ENCODE measurements around the gene PPP1R10.
A peak's percentile ranks its signal among the peaks of the same experiment; 100 is the strongest.
"Not testable (repeated sequence)": the region's sequence is repeated elsewhere in the genome, so short reads cannot be mapped to it uniquely, and the experiment has no call there.

Gene PPP1R10

DNA sequence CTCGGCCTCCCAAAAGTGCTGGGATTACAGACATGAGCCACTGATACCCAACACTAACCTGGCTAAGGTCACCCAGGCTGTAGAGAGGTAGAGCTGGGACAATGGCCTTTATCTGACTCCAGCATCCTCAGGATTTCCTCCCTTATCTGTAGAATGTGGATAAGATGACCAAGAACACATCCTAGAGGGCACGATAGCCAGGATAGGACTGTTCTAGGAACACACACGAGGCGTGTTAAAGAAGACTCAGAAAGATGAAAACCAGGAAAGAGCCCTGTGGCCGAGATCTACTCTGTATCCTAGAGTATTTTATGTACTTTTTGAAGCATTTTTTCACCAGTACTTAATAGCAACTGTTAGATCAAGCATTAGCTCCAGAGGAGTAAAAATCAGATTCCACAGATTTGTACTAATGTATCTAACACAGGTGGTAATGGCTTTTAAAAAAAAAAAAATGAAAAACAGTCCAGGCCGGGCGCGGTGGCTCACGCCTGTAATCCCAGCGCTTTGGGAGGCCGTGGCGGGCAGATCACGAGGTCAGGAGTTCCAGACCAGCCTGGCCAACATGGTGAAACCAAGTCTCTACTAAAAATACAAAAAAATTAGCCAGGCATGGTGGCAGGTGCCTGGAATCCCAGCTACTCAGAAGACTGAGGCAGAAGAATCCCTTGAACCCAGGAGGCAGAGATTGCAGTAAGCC lies 17.3 kb downstream of the PPP1R10 start:
- Mint-ChIP-seq H3K4me1 (peaks cover 20% of the 10 kb centered on the region), H3K36me3 (peaks cover 49% of the 10 kb centered on the region), H3K27ac (no peak overlapping the region), H3K27me3 (no peaks in the 10 kb centered on the region), H3K9me3 (no peaks in the 10 kb centered on the region), H3K4me3 (no peak overlapping the region)
- no peak for DNase-seq
- CTCF ChIA-PET, result interaction anchor here (1.2 to 5.2 kb wide), 6 partner anchors 9 to 131 kb away, joined by 3 to 44 read pairs (median 5); no protein-coding TSS in a partner anchor

- no peak for DNase-seq
- no peak overlapping the region for H3K4me3 Mint-ChIP-seq
- no peaks in the 10 kb centered on the region for H3K9me3 Mint-ChIP-seq
- H3K4me1 Mint-ChIP-seq, result peaks cover 18% of the 10 kb centered on the region
- no peaks in the 10 kb centered on the region for H3K27me3 Mint-ChIP-seq
- H3K27ac Mint-ChIP-seq, result no peak overlapping the region
- H3K36me3 Mint-ChIP-seq, result peaks cover 45% of the 10 kb centered on the region
- CTCF ChIA-PET, result interaction anchor here (1.3 to 5.2 kb wide), 8 partner anchors 13 to 132 kb away, joined by 3 to 44 read pairs (median 24); no protein-coding TSS in a partner anchor
Observed at GRCh38 chr6:30598912-30599624, 18.0 kb downstream of the PPP1R10 start.

GRCh38 chr6:30597315-30598144 lies 19.5 kb downstream of the PPP1R10 start:
- not testable (repeated sequence) for H3K4me1 Mint-ChIP-seq, H3K4me3 Mint-ChIP-seq, H3K9me3 Mint-ChIP-seq, H3K27me3 Mint-ChIP-seq
- DNase-seq, result peak; percentile 89
- peaks cover 33% of the 10 kb centered on the region for H3K36me3 Mint-ChIP-seq
- H3K27ac Mint-ChIP-seq, result peak overlapping the region; percentile 67
- CTCF ChIA-PET, result interaction anchor here (0.8 to 5.2 kb wide), 30 partner anchors 10 to 147 kb away, joined by 3 to 44 read pairs (median 4); partner anchors contain the start of genes ABCF1, DHX16 and PRR3

DNA sequence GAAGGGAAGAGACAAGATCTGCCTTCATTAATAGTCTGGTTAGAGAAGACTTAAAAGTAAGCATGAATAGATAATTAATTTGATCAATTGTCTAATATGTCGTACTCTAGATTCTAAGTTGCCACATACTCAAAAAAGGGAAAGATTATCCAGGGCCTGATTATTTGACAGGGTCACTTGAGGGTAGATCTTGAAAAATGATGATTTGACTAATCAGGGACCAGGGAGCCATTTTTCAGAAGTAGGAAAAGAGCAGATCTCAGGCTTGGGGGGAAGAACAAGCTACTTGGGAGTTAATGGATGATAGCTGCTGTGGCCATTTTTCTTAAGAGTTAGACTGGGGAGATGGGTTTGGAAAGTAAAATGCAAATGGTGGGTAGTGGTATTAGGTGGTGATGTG lies 24.8 kb downstream of the PPP1R10 start:
- CTCF ChIA-PET, result interaction anchor here (0.9 to 1.2 kb wide), 3 partner anchors 18 to 109 kb away, joined by 3 to 4 read pairs (median 3); no protein-coding TSS in a partner anchor
- no peak for DNase-seq
- H3K27me3 Mint-ChIP-seq, result no peaks in the 10 kb centered on the region
- H3K4me1 Mint-ChIP-seq, result peaks cover 3% of the 10 kb centered on the region
- H3K36me3 Mint-ChIP-seq, result peaks cover 45% of the 10 kb centered on the region
- H3K9me3 Mint-ChIP-seq, result no peaks in the 10 kb centered on the region
- H3K4me3 Mint-ChIP-seq, result no peak overlapping the region
- H3K27ac Mint-ChIP-seq, result no peak overlapping the region

DNA sequence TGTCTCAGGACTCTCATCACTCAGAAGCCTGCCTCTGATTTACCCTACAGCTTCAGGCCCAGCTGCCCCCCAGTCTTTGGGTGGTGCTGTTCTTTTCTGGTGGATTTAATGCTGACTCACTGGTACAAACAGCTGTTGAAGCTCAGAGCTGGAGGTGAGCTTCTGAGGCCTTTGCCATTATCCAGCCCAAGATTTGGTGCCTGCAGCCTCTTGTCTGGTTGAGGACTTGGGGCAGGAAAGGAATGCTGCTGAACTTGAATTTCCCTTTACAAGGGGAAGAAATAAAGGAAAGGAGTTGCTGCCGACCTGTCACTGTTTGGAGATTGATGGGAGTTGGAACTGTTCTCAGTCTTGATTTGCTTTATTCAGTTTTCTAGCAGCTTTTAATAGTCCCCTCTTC lies 26.0 kb downstream of the PPP1R10 start:
- no peaks in the 10 kb centered on the region for H3K9me3 Mint-ChIP-seq
- no peaks in the 10 kb centered on the region for H3K27me3 Mint-ChIP-seq
- H3K4me3 Mint-ChIP-seq, result no peak overlapping the region
- peaks cover 50% of the 10 kb centered on the region for H3K36me3 Mint-ChIP-seq
- H3K27ac Mint-ChIP-seq, result no peak overlapping the region
- CTCF ChIA-PET, result interaction anchor here (0.7 to 1.9 kb wide), 4 partner anchors 35 to 109 kb away, joined by 3 to 7 read pairs (median 5); no protein-coding TSS in a partner anchor
- peaks cover 2% of the 10 kb centered on the region for H3K4me1 Mint-ChIP-seq
- DNase-seq, result no peak

- Mint-ChIP-seq H3K36me3 (peaks cover 52% of the 10 kb centered on the region), H3K9me3 (no peaks in the 10 kb centered on the region), H3K27ac (no peak overlapping the region), H3K4me3 (no peak overlapping the region), H3K27me3 (no peaks in the 10 kb centered on the region), H3K4me1 (peaks cover 1% of the 10 kb centered on the region)
- CTCF ChIA-PET, result interaction anchor here (0.7 to 1.9 kb wide), 5 partner anchors 10 to 108 kb away, joined by 3 to 7 read pairs (median 5); no protein-coding TSS in a partner anchor
- DNase-seq, result no peak
Observed at GRCh38 chr6:30590509-30590908, 26.5 kb downstream of the PPP1R10 start.

DNA sequence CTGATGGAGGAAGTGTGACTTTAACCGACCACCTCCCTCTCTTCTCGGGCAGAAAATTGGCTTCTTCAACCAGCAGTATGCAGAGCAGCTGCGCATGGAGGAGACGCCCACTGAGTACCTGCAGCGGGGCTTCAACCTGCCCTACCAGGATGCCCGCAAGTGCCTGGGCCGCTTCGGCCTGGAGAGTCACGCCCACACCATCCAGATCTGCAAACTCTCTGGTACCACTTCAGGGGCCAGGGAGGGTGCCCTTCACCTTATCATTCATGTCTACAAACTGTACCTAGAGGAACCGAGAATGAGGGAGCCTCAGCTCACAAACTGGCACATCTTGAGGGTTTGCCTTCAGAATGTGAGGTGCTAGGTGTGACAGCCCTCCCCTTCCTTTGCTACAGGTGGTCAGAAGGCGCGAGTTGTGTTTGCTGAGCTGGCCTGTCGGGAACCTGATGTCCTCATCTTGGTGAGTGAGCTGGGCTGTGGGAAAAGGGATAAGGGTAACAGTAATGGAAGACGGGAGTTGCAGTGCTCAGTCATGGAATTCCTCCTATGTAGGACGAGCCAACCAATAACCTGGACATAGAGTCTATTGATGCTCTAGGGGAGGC lies 27.2 kb downstream of the PPP1R10 start:
- Mint-ChIP-seq H3K36me3 (peaks cover 54% of the 10 kb centered on the region), H3K4me3 (no peak overlapping the region), H3K27ac (no peak overlapping the region), H3K4me1 (no peaks in the 10 kb centered on the region), H3K9me3 (no peaks in the 10 kb centered on the region), H3K27me3 (no peaks in the 10 kb centered on the region)
- CTCF ChIA-PET, result interaction anchor here (0.7 to 1.9 kb wide), 5 partner anchors 10 to 108 kb away, joined by 3 to 7 read pairs (median 5); no protein-coding TSS in a partner anchor
- no peak for DNase-seq

GRCh38 chr6:30583921-30584320 lies 33.1 kb downstream of the PPP1R10 start:
- no peaks in the 10 kb centered on the region for H3K4me1 Mint-ChIP-seq
- H3K27me3 Mint-ChIP-seq, result no peaks in the 10 kb centered on the region
- no peak for DNase-seq
- CTCF ChIA-PET, result interaction anchor here (1.2 to 7.0 kb wide), 4 partner anchors 13 to 99 kb away, joined by 4 to 34 read pairs (median 5); no protein-coding TSS in a partner anchor
- H3K36me3 Mint-ChIP-seq, result peaks cover 69% of the 10 kb centered on the region
- H3K9me3 Mint-ChIP-seq, result no peaks in the 10 kb centered on the region
- H3K4me3 Mint-ChIP-seq, result no peak overlapping the region
- no peak overlapping the region for H3K27ac Mint-ChIP-seq

- Mint-ChIP-seq H3K27me3 (no peaks in the 10 kb centered on the region), H3K9me3 (no peaks in the 10 kb centered on the region), H3K27ac (no peak overlapping the region), H3K4me1 (peaks cover 25% of the 10 kb centered on the region), H3K36me3 (peaks cover 64% of the 10 kb centered on the region), H3K4me3 (no peak overlapping the region)
- DNase-seq, result no peak
- CTCF ChIA-PET, result interaction anchor here (1.0 kb wide), 3 partner anchors 33 to 144 kb away, joined by 3 to 4 read pairs (median 3); no protein-coding TSS in a partner anchor
Observed at GRCh38 chr6:30578051-30578450, 39.0 kb downstream of the PPP1R10 start.

- H3K4me3 Mint-ChIP-seq, result peak overlapping the region; percentile 16
- H3K27me3 Mint-ChIP-seq, result peaks cover 13% of the 10 kb centered on the region
- peaks cover 34% of the 10 kb centered on the region for H3K36me3 Mint-ChIP-seq
- no peaks in the 10 kb centered on the region for H3K9me3 Mint-ChIP-seq
- CTCF ChIA-PET, result interaction anchor here (1.0 to 1.4 kb wide), 2 partner anchors 32 to 90 kb away, joined by 3 to 7 read pairs; no protein-coding TSS in a partner anchor
- DNase-seq, result no peak
- peaks cover 63% of the 10 kb centered on the region for H3K4me1 Mint-ChIP-seq
- H3K27ac Mint-ChIP-seq, result peak overlapping the region; percentile 2
Observed at GRCh38 chr6:30573113-30573512, 43.9 kb downstream of the PPP1R10 start.

DNA sequence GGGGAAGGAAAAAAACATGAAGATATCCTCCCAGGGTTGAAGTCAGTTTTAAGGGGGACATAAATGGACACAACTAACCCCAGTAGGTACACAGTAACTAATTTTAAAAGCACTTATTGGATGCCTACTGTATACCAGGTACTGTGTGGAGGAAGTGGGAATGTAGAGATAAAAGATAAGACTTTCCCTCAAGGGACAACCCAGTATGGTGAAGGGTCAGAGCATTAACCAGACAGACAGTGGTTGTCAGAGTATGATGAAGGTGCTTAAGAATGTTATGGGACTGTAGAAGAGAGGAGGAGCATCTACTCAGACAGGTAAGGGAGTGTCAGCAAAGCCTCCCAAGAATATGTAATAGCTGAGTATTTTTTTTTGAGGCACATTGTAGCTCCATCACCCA lies 44.9 kb downstream of the PPP1R10 start:
- peak overlapping the region; percentile 95 for H3K4me3 Mint-ChIP-seq
- no peak for DNase-seq
- CTCF ChIA-PET, result no interaction called here

GRCh38 chr6:30571762-30572082 lies 45.3 kb downstream of the PPP1R10 start:
- peak overlapping the region; percentile 95 for H3K4me3 Mint-ChIP-seq
- H3K36me3 Mint-ChIP-seq, result peaks cover 20% of the 10 kb centered on the region
- peak overlapping the region; percentile 95 for H3K27ac Mint-ChIP-seq
- peaks cover 13% of the 10 kb centered on the region for H3K27me3 Mint-ChIP-seq
- H3K4me1 Mint-ChIP-seq, result peaks cover 63% of the 10 kb centered on the region
- CTCF ChIA-PET, result interaction anchor here (0.8 to 2.3 kb wide), 3 partner anchors 15 to 41 kb away, joined by 3 to 6 read pairs (median 5); partner anchors contain the start of gene PRR3
- no peak for DNase-seq
- H3K9me3 Mint-ChIP-seq, result no peaks in the 10 kb centered on the region

More for the DNA sequence above, 44.9 kb downstream of the PPP1R10 start:
- Mint-ChIP-seq H3K27ac (peak overlapping the region; percentile 95), H3K9me3 (no peaks in the 10 kb centered on the region), H3K4me1 (peaks cover 64% of the 10 kb centered on the region), H3K27me3 (peaks cover 13% of the 10 kb centered on the region), H3K36me3 (peaks cover 24% of the 10 kb centered on the region)

GRCh38 chr6:30571075-30571761 lies 45.8 kb downstream of the PPP1R10 start, which contains the start of gene ABCF1:
TSS of gene ABCF1 (plus strand) at chr6:30571442. CDS start at chr6:30571488, 46 bp downstream.
- peaks cover 16% of the 10 kb centered on the region for H3K36me3 Mint-ChIP-seq
- peak within 1 kb of the TSS; percentile 95 for H3K27ac Mint-ChIP-seq
- DNase-seq, result peak; percentile 99
- peak within 1 kb of the TSS; percentile 95 for H3K4me3 Mint-ChIP-seq
- no peaks in the 10 kb centered on the region for H3K9me3 Mint-ChIP-seq
- peaks cover 59% of the 10 kb centered on the region for H3K4me1 Mint-ChIP-seq
- H3K27me3 Mint-ChIP-seq, result peaks cover 13% of the 10 kb centered on the region
- CTCF ChIA-PET, result interaction anchor here (0.8 to 2.3 kb wide), 6 partner anchors 14 to 121 kb away, joined by 3 to 7 read pairs (median 4); partner anchors contain the start of gene PRR3
